ENCODE measurements around the gene ARID5B. TPM values are rescaled to one million over a fixed set of nuclear protein-coding genes. Genes with fewer than 3 reads are reported as not detected.

The ARID5B gene
- polyA plus RNA-seq, 1 donor from 2014 or later, result 2.1 TPM

DNA sequence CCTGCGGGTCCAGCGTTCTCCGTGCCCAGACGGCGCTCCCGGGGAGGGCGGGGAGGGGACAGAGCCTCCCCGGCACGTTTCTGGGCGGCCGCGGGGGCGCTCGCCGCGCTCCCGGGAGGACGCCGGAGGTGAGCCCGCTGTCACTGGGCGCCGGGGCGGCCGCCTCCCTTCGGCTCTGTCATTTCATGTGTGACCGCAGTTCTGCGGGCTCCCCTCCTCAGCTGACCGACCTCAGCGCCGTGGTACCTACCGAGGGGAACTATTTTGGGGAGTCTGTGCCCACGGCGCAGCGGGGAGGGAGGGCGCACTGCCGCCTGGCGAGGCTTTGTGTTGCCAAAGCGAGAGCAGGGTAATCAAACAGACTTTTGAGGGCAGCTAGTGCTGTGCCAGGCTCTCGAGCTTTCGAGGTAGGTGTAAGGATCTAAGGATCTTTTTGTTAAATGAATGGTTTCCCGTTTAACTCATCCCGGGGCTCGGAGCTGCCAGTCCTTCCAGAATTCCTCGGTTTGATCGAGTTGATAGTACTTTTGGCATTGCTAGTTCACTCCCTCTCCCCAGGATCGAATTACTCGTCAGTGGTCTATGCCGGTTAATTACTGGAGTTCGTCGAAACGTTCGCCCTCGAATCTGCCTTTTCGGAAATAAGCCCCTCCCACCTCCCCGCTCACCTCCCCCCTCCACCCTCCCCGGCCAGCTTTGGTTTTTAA is 1.9 kb downstream of the ARID5B start:
- Histone ChIP-seq H4K20me1 (ENCODE audit: insufficient read depth) (no peaks in the 10 kb centered on the region), H3K4me2 (ENCODE audit: low read length) (peak overlapping the region; percentile 68), H3K79me2 (replicated peaks; ENCODE audit: insufficient read depth, low read length) (no peaks in the 10 kb centered on the region), H3F3A (ENCODE audit: insufficient read depth, low read length, poor library complexity, severe bottlenecking) (peaks cover 3% of the 10 kb centered on the region), H3K4me3 (ENCODE audit: low read length) (peak overlapping the region; percentile 83), H3K27ac (ENCODE audit: low read length) (peak overlapping the region; percentile 9), H3K9me3 (ENCODE audit: low read length) (no peaks in the 10 kb centered on the region), H3K27me3 (ENCODE audit: insufficient read depth, low read depth, low read length) (peaks cover 8% of the 10 kb centered on the region), H2AFZ (ENCODE audit: low read depth, low read length) (peak overlapping the region; percentile 69), H3K9ac (ENCODE audit: low read length) (peak overlapping the region; percentile 79), H3K36me3 (ENCODE audit: insufficient read depth, low read length) (no peaks in the 10 kb centered on the region), H3K9me2 (ENCODE audit: insufficient read depth, low read length) (no peaks in the 10 kb centered on the region)
- TF ChIP-seq, protein P1, sequence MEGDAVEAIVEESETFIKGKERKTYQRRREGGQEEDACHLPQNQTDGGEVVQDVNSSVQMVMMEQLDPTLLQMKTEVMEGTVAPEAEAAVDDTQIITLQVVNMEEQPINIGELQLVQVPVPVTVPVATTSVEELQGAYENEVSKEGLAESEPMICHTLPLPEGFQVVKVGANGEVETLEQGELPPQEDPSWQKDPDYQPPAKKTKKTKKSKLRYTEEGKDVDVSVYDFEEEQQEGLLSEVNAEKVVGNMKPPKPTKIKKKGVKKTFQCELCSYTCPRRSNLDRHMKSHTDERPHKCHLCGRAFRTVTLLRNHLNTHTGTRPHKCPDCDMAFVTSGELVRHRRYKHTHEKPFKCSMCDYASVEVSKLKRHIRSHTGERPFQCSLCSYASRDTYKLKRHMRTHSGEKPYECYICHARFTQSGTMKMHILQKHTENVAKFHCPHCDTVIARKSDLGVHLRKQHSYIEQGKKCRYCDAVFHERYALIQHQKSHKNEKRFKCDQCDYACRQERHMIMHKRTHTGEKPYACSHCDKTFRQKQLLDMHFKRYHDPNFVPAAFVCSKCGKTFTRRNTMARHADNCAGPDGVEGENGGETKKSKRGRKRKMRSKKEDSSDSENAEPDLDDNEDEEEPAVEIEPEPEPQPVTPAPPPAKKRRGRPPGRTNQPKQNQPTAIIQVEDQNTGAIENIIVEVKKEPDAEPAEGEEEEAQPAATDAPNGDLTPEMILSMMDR (IDR thresholded peaks at IDR 0.05; ENCODE audit: poor library complexity, severe bottlenecking), result peak; percentile 39
- TF ChIP-seq POLR2AphosphoS5 (IDR thresholded peaks at IDR 0.05), result no peak
- TF ChIP-seq REST (IDR thresholded peaks at IDR 0.05; ENCODE audit: borderline replicate concordance), result no peak
- TF ChIP-seq RAD21 (conservative IDR thresholded peaks at IDR 0.05), result peak; percentile 15
- no peak for TF ChIP-seq EZH2 (IDR thresholded peaks at IDR 0.05; ENCODE audit: borderline replicate concordance, insufficient read depth, low read length, poor library complexity, severe bottlenecking)

- Histone ChIP-seq H4K20me1 (ENCODE audit: insufficient read depth) (no peaks in the 10 kb centered on the region), H3K27ac (ENCODE audit: low read length) (no peak overlapping the region), H3K79me2 (replicated peaks; ENCODE audit: insufficient read depth, low read length) (no peaks in the 10 kb centered on the region), H3K9me2 (ENCODE audit: insufficient read depth, low read length) (no peaks in the 10 kb centered on the region), H3K9ac (ENCODE audit: low read length) (peak overlapping the region; percentile 79), H3K27me3 (ENCODE audit: insufficient read depth, low read depth, low read length) (peaks cover 8% of the 10 kb centered on the region), H3K36me3 (ENCODE audit: insufficient read depth, low read length) (no peaks in the 10 kb centered on the region), H3K4me2 (ENCODE audit: low read length) (peak overlapping the region; percentile 36), H2AFZ (ENCODE audit: low read depth, low read length) (no peak overlapping the region), H3K9me3 (ENCODE audit: low read length) (no peaks in the 10 kb centered on the region), H3K4me3 (ENCODE audit: low read length) (peak overlapping the region; percentile 83), H3F3A (ENCODE audit: insufficient read depth, low read length, poor library complexity, severe bottlenecking) (peaks cover 3% of the 10 kb centered on the region)
- TF ChIP-seq SMC3 (conservative IDR thresholded peaks at IDR 0.05; ENCODE audit: poor library complexity) (no peak), POLR2AphosphoS5 (IDR thresholded peaks at IDR 0.05) (no peak), EZH2 (IDR thresholded peaks at IDR 0.05; ENCODE audit: borderline replicate concordance, insufficient read depth, low read length, poor library complexity, severe bottlenecking) (no peak), MXI1 (conservative IDR thresholded peaks at IDR 0.05; ENCODE audit: poor library complexity, severe bottlenecking) (no peak), TAF1 (IDR thresholded peaks at IDR 0.05; ENCODE audit: low read depth) (no peak), RAD21 (conservative IDR thresholded peaks at IDR 0.05) (no peak), EP300 (conservative IDR thresholded peaks at IDR 0.05; ENCODE audit: poor library complexity, severe bottlenecking) (no peak), REST (IDR thresholded peaks at IDR 0.05; ENCODE audit: borderline replicate concordance) (no peak)
- TF ChIP-seq, protein P1 (IDR thresholded peaks at IDR 0.05; ENCODE audit: poor library complexity, severe bottlenecking), result no peak
These were observed 2.4 kb downstream of the ARID5B start for GRCh38 chr10:61903928-61904344.

Data from neural cell (in vitro differentiated cells).